ENCODE measurements around the gene ATP10B. TPM values are rescaled to one million over a fixed set of nuclear protein-coding genes. Genes with fewer than 3 reads are reported as not detected.
"Not testable (repeated sequence)": the region's sequence is repeated elsewhere in the genome, so short reads cannot be mapped to it uniquely, and the experiment has no call there.

The ATP10B gene, protein sequence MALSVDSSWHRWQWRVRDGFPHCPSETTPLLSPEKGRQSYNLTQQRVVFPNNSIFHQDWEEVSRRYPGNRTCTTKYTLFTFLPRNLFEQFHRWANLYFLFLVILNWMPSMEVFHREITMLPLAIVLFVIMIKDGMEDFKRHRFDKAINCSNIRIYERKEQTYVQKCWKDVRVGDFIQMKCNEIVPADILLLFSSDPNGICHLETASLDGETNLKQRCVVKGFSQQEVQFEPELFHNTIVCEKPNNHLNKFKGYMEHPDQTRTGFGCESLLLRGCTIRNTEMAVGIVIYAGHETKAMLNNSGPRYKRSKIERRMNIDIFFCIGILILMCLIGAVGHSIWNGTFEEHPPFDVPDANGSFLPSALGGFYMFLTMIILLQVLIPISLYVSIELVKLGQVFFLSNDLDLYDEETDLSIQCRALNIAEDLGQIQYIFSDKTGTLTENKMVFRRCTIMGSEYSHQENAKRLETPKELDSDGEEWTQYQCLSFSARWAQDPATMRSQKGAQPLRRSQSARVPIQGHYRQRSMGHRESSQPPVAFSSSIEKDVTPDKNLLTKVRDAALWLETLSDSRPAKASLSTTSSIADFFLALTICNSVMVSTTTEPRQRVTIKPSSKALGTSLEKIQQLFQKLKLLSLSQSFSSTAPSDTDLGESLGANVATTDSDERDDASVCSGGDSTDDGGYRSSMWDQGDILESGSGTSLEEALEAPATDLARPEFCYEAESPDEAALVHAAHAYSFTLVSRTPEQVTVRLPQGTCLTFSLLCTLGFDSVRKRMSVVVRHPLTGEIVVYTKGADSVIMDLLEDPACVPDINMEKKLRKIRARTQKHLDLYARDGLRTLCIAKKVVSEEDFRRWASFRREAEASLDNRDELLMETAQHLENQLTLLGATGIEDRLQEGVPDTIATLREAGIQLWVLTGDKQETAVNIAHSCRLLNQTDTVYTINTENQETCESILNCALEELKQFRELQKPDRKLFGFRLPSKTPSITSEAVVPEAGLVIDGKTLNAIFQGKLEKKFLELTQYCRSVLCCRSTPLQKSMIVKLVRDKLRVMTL (N-terminal part only)
- total RNA-seq (3.4 TPM), polyA plus RNA-seq (0.22 TPM)

DNA sequence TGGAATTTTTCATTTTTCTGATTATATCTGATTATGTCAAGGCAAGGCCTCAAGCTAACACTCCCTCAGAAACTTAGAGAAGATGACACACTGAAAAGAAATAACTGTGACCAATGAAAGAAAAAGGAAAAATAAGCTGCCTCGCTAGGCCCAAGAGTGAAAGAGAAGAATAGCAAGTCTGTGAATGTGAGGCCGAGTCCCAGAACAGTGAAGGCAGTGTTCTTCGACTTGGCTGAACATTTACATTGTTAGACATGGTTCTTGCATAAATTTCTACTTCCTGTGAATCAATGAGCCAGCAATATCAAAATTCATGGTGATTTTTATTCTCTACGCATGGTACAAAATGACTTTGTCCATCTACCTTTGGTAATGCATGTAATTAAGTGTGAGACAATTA is at the start of gene ATP10B:
Gene ATP10B (minus strand): TSS at position 163 of the 400 bp plus-strand sequence. CDS start 164,137 bp downstream, outside the sequence.
- no peak for DNase-seq (ENCODE audit: extremely low spot score)
- Histone ChIP-seq H3K27ac (ENCODE audit: low read depth) (no peak within 1 kb of the TSS), H3K4me1 (ENCODE audit: insufficient read depth) (no peaks in the 10 kb centered on the region), H3K36me3 (ENCODE audit: insufficient read depth) (no peaks in the 10 kb centered on the region), H3K4me3 (ENCODE audit: low read depth, low read length) (no peak within 1 kb of the TSS)
- 78% methylated on average over 4 of the region's 4 CpGs for WGBS

DNA sequence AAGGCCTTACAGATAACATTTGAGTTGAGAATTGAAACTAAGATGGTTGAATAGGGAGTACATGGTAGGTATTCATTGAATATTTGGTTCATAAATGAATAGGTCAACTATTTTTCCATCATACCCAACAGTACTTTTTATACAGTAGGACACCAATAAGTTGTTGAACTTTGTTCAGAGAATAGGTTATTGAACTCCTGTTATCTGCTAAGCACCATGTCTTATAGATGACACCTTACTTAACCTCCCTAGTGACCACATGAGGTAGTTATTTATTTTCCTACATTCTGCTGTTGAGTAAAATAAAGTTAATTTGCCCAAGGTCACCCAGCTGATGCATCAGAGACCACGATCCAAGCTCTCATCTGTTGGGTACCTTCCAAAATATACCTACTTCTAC is 49.6 kb upstream of the ATP10B start:
- H3K36me3 ChIP-seq (ENCODE audit: insufficient read depth) = no peaks in the 10 kb centered on the region
- DNase-seq (ENCODE audit: extremely low spot score) = no peak
- H3K27ac ChIP-seq (ENCODE audit: low read depth) = no peak overlapping the region
- no peaks in the 10 kb centered on the region for H3K4me1 ChIP-seq (ENCODE audit: insufficient read depth)
- 85% methylated on average over 1 of the region's 1 CpG for WGBS
- H3K4me3 ChIP-seq (ENCODE audit: low read depth, low read length) = no peak overlapping the region

DNA sequence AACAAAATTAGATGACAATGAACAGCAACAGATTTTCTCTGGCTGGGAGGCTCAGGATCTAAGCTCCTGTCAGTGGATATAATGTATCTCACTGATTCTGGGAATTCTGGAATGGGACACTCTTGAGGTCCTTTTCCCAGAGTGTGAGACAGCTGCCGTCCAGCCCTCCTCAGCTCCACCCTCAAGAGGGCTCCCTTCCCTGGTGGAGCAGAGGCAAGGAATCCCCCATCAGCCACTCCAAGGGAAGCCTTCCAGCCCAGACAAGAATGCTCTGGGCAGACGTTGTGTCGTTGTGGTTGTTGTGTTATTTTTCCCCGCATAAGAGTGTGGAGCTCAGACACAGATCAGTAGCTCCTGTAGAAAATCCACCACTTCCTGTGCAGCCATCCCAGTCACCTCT is 47.7 kb upstream of the ATP10B start:
- H3K4me3 ChIP-seq (ENCODE audit: low read depth, low read length) = no peak overlapping the region
- 56% methylated on average over 4 of the region's 4 CpGs for WGBS
- H3K27ac ChIP-seq (ENCODE audit: low read depth) = no peak overlapping the region
- no peaks in the 10 kb centered on the region for H3K36me3 ChIP-seq (ENCODE audit: insufficient read depth)
- no peaks in the 10 kb centered on the region for H3K4me1 ChIP-seq (ENCODE audit: insufficient read depth)
- DNase-seq (ENCODE audit: extremely low spot score) = no peak

DNA sequence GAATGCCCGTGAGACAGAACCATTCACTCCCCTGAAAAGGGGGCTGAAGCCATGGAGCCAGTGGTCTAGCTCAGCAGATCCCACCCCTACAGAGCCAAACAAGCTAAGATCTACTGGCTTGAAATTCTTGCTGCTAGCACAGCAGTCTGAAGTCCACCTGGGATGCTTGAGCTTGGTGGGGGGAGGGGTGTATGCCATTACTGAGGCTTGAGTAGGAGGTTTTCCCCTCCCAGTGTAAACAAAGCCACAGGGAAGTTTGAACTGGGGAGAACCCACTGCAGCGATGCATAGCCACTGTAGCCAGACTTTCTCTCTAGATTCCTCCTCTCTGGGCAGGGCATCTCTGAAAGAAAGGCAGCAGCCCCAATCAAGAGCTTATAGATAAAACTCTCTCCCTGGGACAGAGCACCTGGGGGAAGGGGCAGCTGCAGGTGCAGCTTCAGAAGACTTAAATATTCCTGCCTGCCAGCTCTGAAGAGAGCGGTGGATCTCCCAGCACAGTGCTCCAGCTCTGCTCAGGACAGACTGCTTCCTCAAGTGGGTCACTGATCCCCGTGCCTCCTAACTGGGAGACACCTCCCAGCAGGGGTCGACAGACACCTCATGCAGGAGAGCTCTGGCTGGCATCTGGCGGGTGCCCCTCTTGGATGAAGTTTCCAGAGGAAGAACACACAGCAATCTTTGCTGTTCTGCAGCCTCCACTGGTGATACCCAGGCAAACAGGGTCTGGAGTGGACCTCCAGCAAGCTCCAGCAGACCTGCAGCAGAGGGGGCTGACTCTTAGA is 41.4 kb upstream of the ATP10B start:
- not testable (repeated sequence) for DNase-seq (ENCODE audit: extremely low spot score); H3K4me1 ChIP-seq (ENCODE audit: insufficient read depth); H3K4me3 ChIP-seq (ENCODE audit: low read depth, low read length); H3K36me3 ChIP-seq (ENCODE audit: insufficient read depth); H3K27ac ChIP-seq (ENCODE audit: low read depth)
- 91% methylated on average over 6 of the region's 6 CpGs for WGBS

DNA sequence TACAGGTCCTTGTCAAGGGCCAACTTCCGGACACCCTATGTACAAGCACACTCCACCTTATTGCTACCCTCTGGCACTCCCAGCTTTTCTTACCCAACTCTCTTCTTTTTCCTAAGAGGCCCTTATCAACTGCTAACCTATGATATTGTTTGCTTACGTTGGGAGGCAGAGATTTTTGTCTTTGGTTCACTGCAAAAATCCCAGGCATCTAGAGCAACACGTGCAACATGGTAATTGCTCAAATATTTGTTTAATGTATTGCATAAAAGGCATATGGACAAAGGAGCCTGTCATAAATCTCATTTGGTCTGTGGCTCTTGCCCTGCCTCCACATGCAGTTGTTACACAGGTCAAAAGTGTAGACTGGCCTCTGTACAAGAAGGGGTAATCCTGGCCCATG is 35.8 kb upstream of the ATP10B start:
- no peak overlapping the region for H3K4me3 ChIP-seq (ENCODE audit: low read depth, low read length)
- H3K27ac ChIP-seq (ENCODE audit: low read depth) = no peak overlapping the region
- no peak for DNase-seq (ENCODE audit: extremely low spot score)
- H3K36me3 ChIP-seq (ENCODE audit: insufficient read depth) = no peaks in the 10 kb centered on the region
- WGBS = 50% methylated on average over 3 of the region's 3 CpGs
- H3K4me1 ChIP-seq (ENCODE audit: insufficient read depth) = no peaks in the 10 kb centered on the region

DNA sequence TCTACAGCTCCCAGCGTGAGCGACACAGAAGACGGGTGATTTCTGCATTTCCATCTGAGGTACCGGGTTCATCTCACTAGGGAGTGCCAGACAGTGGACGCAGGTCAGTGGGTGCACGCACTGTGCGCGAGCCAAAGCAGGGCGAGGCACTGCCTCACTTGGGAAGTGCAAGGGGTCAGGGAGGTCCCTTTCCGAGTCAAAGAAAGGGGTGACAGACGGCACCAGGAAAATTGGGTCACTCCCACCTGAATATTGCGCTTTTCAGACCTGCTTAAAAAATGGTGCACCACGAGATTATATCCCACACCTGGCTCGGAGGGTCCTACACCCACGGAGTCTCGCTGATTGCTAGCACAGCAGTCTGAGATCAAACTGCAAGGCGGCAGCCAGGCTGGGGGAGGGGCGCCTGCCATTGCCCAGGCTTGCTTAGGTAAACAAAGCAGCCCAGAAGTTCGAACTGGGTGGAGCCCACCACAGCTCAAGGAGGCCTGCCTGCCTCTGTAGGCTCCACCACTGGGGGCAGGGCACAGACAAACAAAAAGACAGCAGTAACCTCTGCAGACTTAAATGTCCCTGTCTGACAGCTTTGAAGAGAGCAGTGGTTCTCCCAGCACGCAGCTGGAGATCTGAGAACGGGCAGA is 21.7 kb upstream of the ATP10B start:
- 46% methylated on average over 20 of the region's 21 CpGs for WGBS
- not testable (repeated sequence) for H3K36me3 ChIP-seq (ENCODE audit: insufficient read depth); H3K4me1 ChIP-seq (ENCODE audit: insufficient read depth); H3K27ac ChIP-seq (ENCODE audit: low read depth); H3K4me3 ChIP-seq (ENCODE audit: low read depth, low read length); DNase-seq (ENCODE audit: extremely low spot score)

DNA sequence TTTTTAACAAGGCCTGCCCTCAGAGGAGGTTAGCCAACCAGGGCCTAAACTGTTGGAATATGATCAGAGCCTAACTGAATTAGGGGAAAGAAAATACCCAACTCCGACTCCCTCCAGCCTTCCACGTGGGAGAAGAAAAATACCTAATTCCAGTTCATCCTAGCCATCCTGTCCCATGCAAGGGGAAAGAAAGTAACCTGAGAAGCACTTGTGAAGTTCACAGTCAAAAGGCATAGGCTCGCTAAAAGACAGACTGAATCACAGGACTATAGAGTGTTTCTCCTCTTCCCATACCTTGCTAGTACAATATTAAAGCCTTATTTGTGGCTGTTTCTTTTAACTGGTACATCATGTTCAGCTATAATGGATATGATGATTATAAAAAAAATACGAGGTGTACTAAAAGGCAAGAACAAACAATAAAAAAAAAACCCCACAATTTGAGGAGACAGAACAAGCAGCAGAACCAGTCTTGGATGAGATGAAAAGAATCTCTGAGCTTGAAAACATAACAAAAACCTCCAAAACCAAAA is 18.0 kb upstream of the ATP10B start:
- H3K4me3 ChIP-seq (ENCODE audit: low read depth, low read length) = no peak overlapping the region
- H3K4me1 ChIP-seq (ENCODE audit: insufficient read depth) = no peaks in the 10 kb centered on the region
- no peak for DNase-seq (ENCODE audit: extremely low spot score)
- H3K36me3 ChIP-seq (ENCODE audit: insufficient read depth) = no peaks in the 10 kb centered on the region
- 56% methylated on average over 4 of the region's 4 CpGs for WGBS
- no peak overlapping the region for H3K27ac ChIP-seq (ENCODE audit: low read depth)

DNA sequence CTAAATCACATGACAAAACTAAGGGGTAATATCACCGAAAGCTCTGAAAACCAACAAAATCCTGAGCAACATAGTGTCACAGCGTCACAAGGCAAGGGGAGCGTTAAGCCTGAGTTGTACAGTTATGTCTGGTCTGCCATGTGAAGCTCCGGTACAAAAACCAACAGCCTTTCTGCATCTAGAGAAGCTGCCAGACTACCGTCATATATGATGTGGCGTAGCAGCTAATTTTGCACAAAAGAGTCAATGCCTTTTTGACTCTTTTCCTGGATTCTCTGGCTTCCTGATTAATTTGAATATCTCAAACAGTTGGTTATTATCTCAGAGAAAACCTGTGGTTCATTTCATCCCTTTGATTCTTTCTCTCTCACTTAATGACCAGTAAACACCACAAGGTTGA is 16.0 kb upstream of the ATP10B start:
- WGBS = 63% methylated on average over 6 of the region's 6 CpGs
- H3K27ac ChIP-seq (ENCODE audit: low read depth) = no peak overlapping the region
- no peak overlapping the region for H3K4me3 ChIP-seq (ENCODE audit: low read depth, low read length)
- H3K36me3 ChIP-seq (ENCODE audit: insufficient read depth) = no peaks in the 10 kb centered on the region
- no peaks in the 10 kb centered on the region for H3K4me1 ChIP-seq (ENCODE audit: insufficient read depth)
- DNase-seq (ENCODE audit: extremely low spot score) = no peak

DNA sequence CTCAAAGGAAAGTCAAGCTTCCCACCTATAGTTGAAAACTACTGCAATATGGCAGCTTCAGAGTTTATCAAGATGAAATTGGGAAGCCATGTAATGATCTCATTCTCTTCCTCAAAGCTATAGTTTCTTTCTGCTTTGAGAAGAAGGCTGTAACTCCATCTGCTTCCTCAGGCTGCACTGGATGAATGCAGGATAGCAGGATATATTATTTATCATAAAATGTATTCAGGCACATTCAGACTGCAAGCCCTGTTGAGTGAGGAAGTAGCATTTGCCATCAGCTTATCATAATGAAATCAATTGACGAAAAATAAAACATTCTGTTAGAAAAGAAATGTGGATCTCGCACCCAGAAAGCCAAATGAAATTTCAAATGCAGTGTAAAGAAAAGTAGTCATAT is 560 bp downstream of the ATP10B start:
- WGBS = 88% methylated on average over 2 of the region's 2 CpGs
- Histone ChIP-seq H3K4me3 (ENCODE audit: low read depth, low read length) (no peak overlapping the region), H3K27ac (ENCODE audit: low read depth) (no peak overlapping the region), H3K36me3 (ENCODE audit: insufficient read depth) (no peaks in the 10 kb centered on the region), H3K4me1 (ENCODE audit: insufficient read depth) (no peaks in the 10 kb centered on the region)
- DNase-seq (ENCODE audit: extremely low spot score) = no peak

DNA sequence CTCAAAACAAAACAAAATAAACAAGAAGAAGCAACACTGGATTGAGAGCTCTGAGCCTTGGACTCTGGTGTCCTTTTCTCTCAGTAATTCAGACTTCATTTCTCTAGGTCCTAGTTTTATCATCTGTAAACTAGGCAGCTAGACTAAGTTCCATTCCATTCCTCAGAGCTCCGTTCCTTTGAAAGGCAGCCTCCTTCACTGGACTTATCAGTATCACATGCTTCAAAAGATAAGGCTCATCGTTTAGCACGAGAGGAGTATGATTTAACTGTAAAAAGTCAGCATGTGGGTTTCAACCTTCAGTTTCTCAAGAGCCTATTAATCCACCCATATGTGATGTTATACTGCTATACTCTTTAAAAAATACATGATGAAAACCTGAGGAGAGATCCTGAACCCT is 1.6 kb downstream of the ATP10B start:
- no peak for DNase-seq (ENCODE audit: extremely low spot score)
- no peak overlapping the region for H3K4me3 ChIP-seq (ENCODE audit: low read depth, low read length)
- H3K4me1 ChIP-seq (ENCODE audit: insufficient read depth) = no peaks in the 10 kb centered on the region
- H3K27ac ChIP-seq (ENCODE audit: low read depth) = no peak overlapping the region
- 37% methylated on average over 3 of the region's 3 CpGs for WGBS
- no peaks in the 10 kb centered on the region for H3K36me3 ChIP-seq (ENCODE audit: insufficient read depth)

DNA sequence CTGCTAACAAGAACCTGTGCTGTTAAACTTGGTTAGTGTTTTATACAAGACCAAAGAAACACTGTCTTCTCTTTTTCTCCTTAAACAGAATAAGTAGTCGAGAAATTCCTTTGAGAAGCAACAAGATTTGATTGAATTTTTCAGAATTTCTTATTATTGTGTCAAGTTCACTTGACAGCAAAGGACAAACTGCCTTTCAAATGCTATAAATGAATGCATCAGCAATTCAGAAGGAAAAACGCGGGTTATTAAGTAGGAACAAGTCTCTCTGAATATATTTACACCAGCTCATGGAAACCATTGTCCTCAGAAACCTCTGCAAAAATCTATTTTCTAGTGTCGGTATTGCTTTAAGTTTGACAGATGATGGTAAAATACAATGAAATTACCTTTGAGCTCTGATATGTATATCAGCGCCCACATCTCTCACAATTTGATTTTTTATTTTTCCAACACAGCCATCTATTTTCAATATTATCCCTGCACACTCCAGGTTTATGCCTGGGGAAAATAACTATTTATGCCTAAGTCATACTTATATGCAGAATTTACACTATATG is 4.4 kb downstream of the ATP10B start:
- no peak overlapping the region for H3K4me3 ChIP-seq (ENCODE audit: low read depth, low read length)
- 87% methylated on average over 5 of the region's 5 CpGs for WGBS
- H3K27ac ChIP-seq (ENCODE audit: low read depth) = no peak overlapping the region
- no peak for DNase-seq (ENCODE audit: extremely low spot score)
- H3K4me1 ChIP-seq (ENCODE audit: insufficient read depth) = no peaks in the 10 kb centered on the region
- no peaks in the 10 kb centered on the region for H3K36me3 ChIP-seq (ENCODE audit: insufficient read depth)

DNA sequence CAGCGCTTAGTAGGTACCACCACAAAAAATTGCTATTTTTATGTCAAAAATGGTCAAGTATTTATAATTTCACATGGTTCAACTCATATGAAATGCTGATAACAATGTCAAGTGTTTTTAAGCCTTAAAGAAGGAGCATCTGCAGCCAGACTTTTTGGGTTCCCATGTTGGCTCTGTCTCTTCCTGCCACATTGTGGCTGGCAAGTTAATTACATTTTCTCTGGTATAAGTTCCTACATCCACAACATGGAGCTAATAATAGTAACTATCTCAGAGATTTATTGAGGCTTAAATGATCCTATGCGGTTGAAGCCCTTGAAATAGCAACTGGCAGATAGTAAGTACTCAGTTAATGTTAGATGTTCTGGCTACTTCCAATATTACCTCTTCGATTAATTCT is 5.4 kb downstream of the ATP10B start:
- H3K4me3 ChIP-seq (ENCODE audit: low read depth, low read length) = no peak overlapping the region
- no peaks in the 10 kb centered on the region for H3K36me3 ChIP-seq (ENCODE audit: insufficient read depth)
- no peaks in the 10 kb centered on the region for H3K4me1 ChIP-seq (ENCODE audit: insufficient read depth)
- 70% methylated on average over 3 of the region's 3 CpGs for WGBS
- DNase-seq (ENCODE audit: extremely low spot score) = no peak
- H3K27ac ChIP-seq (ENCODE audit: low read depth) = no peak overlapping the region

All from urinary bladder (tissue), 4 donors.